Keratinocyte (primary cell): Measurements from ENCODE around the gene COL13A1. TPM values are rescaled to one million over a fixed set of nuclear protein-coding genes. Genes with fewer than 3 reads are reported as not detected.

Experiments used
- DNase-seq: peaks from one replicate; pipeline ENCODE4 v3.0.0-alpha.2; 2011; ENCODE audit warnings: low read depth, missing footprints, low spot score
- FAIRE-seq: peaks from 2 replicates; lab custom pipeline; 2011; peaks lifted over from hg19 to GRCh38; lab: Jason Lieb, UNC
- H2AFZ ChIP-seq: 2 replicates; pipeline ENCODE4 v1.6.0; 2012; ENCODE audit warnings: low read length, control low read depth, inconsistent platforms; ENCODE audit not compliant: control insufficient read depth
- H3K27ac ChIP-seq: 2 replicates; pipeline ENCODE4 v1.5.1; 2011; ENCODE audit warnings: low read length; ENCODE audit not compliant: control insufficient read depth, insufficient read depth
- H3K27me3 ChIP-seq: 3 replicates; pipeline ENCODE4 v1.6.0; 2011; ENCODE audit warnings: low read length; ENCODE audit not compliant: control insufficient read depth, insufficient read depth; ENCODE audit errors: extremely low read depth
- H3K36me3 ChIP-seq, 2 experiments: 2 replicates in 1 of 2; 3 replicates in 1 of 2; pipeline ENCODE4 v1.5.1; 2011; ENCODE audit warnings: low read length in 2 of 2, mild to moderate bottlenecking in 1 of 2; ENCODE audit not compliant: control insufficient read depth in 2 of 2, insufficient read depth in 2 of 2; ENCODE audit errors: extremely low read depth in 1 of 2
- H3K4me1 ChIP-seq: 3 replicates; pipeline ENCODE4 v1.5.1; 2011; ENCODE audit warnings: low read length; ENCODE audit not compliant: control insufficient read depth, insufficient read depth; ENCODE audit errors: extremely low read depth
- H3K4me2 ChIP-seq: 3 replicates; pipeline ENCODE4 v1.6.0; 2011; ENCODE audit warnings: low read depth, low read length; ENCODE audit not compliant: control insufficient read depth, insufficient read depth; ENCODE audit errors: extremely low read depth
- H3K4me3 ChIP-seq, 3 experiments: fragments of 200-600 bp in 1 of 3; sonication (generic) in 1 of 3; 2 replicates in 2 of 3; 3 replicates in 1 of 3; pipeline ENCODE4 v1.5.1; 2011 to 2016; ENCODE audit warnings: low read length in 3 of 3, mild to moderate bottlenecking in 3 of 3, control low read depth in 2 of 3, inconsistent platforms in 1 of 3, low read depth in 1 of 3, mixed read lengths in 1 of 3, mixed run types in 1 of 3, moderate library complexity in 1 of 3; ENCODE audit not compliant: control insufficient read depth in 2 of 3, insufficient read depth in 2 of 3; ENCODE audit errors: extremely low read depth in 1 of 3
- H3K79me2 ChIP-seq: 2 replicates; pipeline ENCODE4 v1.6.0; 2012; ENCODE audit warnings: low read length; ENCODE audit not compliant: control insufficient read depth, insufficient read depth
- H3K9ac ChIP-seq: 3 replicates; pipeline ENCODE4 v1.6.0; 2011; ENCODE audit warnings: low read length; ENCODE audit not compliant: control insufficient read depth, insufficient read depth; ENCODE audit errors: extremely low read depth
- H3K9me1 ChIP-seq: 3 replicates; pipeline ENCODE4 v1.6.0; 2011; ENCODE audit warnings: low read length; ENCODE audit not compliant: control insufficient read depth, insufficient read depth; ENCODE audit errors: extremely low read depth
- H3K9me3 ChIP-seq: 2 replicates; pipeline ENCODE4 v1.5.1; 2012; ENCODE audit warnings: low read depth, low read length; ENCODE audit not compliant: control insufficient read depth
- H4K20me1 ChIP-seq: 3 replicates; pipeline ENCODE4 v1.6.0; 2011; ENCODE audit warnings: low read length; ENCODE audit not compliant: control insufficient read depth, insufficient read depth; ENCODE audit errors: extremely low read depth
- EZH2 ChIP-seq: IDR thresholded peaks from one replicate; pipeline ENCODE4 v1.6.1; 2012; ENCODE audit warnings: inconsistent platforms, mild to moderate bottlenecking, low read length, moderate library complexity
- dilution Hi-C: fragments of 300-500 bp; cut with MboI; formaldehyde crosslinking; loops from one replicate; pipeline ENCODE4 v1.7.0; 2020; ENCODE audit warnings: low sequenced_read_pairs; ENCODE audit not compliant: extremely low pct_ligation_motif_present
- polyA plus RNA-seq, 5 experiments: library from polyadenylated mRNA; depleted of rRNA in 3 of 5; stranded (reverse) in 3 of 5; stranded (forward) in 1 of 5; unstranded in 1 of 5; fragments of >200 nt; gene quantifications; 1 replicate in 1 of 5; 2 replicates in 3 of 5; 3 replicates in 1 of 5; pipeline versions ENCODE4 v1.2.1 to v1.2.3, GENCODE V29; 2011 to 2012; ENCODE audit warnings: missing spikeins in 2 of 5, low read depth in 1 of 5, low replicate concordance in 1 of 5
- TF ChIP-seq, protein P1 (sequence below), 3 experiments: IDR thresholded peaks in 1 of 3; conservative IDR thresholded peaks in 1 of 3; optimal IDR thresholded peaks in 1 of 3; 2 replicates in 2 of 3; 3 replicates in 1 of 3; pipeline versions ENCODE3 to v1.5.1; 2011; ENCODE audit warnings: low read length in 3 of 3, mild to moderate bottlenecking in 3 of 3, moderate library complexity in 2 of 3, control low read depth in 1 of 3, inconsistent platforms in 1 of 3; ENCODE audit not compliant: insufficient read depth in 2 of 3; ENCODE audit errors: extremely low read depth in 1 of 3

Gene COL13A1
- polyA plus RNA-seq, 1 donor (not counting 4 experiments of a cell fraction or from before 2014, with no cell fraction given): 1.5 TPM

DNA sequence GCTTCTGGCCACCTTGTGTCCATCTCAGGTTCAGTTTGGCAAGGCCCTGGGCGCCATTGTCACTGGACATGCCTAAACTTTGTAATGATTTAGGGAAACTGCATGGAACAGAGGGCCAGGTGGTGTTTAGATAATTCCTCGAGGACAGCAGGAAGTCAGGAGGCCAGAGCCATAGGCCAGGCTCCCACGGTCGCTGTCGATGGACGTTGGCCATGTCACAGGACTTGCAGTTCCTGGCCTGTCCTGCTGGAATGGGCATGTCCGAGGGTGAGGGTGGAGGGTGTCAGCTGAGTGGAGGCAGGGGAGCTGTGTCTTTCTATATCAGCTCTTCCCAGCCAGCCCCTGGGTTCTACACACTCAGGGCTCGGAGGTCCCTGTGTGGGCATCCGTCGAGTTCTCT, 143.1 kb downstream of the COL13A1 start:
- no peak overlapping the region for H3K9ac ChIP-seq
- FAIRE-seq: no peak
- DNase-seq: no peak
- no peak overlapping the region for H3K4me3 ChIP-seq
- no peak for TF ChIP-seq EZH2
- TF ChIP-seq, protein P1, sequence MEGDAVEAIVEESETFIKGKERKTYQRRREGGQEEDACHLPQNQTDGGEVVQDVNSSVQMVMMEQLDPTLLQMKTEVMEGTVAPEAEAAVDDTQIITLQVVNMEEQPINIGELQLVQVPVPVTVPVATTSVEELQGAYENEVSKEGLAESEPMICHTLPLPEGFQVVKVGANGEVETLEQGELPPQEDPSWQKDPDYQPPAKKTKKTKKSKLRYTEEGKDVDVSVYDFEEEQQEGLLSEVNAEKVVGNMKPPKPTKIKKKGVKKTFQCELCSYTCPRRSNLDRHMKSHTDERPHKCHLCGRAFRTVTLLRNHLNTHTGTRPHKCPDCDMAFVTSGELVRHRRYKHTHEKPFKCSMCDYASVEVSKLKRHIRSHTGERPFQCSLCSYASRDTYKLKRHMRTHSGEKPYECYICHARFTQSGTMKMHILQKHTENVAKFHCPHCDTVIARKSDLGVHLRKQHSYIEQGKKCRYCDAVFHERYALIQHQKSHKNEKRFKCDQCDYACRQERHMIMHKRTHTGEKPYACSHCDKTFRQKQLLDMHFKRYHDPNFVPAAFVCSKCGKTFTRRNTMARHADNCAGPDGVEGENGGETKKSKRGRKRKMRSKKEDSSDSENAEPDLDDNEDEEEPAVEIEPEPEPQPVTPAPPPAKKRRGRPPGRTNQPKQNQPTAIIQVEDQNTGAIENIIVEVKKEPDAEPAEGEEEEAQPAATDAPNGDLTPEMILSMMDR (optimal IDR thresholded peaks at IDR 0.05 in 1 of 3, IDR thresholded peaks at IDR 0.05 in 1 of 3, conservative IDR thresholded peaks at IDR 0.05 in 1 of 3; ENCODE audit: extremely low read depth in 1 of 3, insufficient read depth in 2 of 3, low read length in 3 of 3): no peak
- no peaks in the 10 kb centered on the region for H4K20me1 ChIP-seq
- H3K36me3 ChIP-seq: no peaks in the 10 kb centered on the region
- H3K4me2 ChIP-seq: no peak overlapping the region
- H3K9me3 ChIP-seq: no peaks in the 10 kb centered on the region
- no peak overlapping the region for H3K27ac ChIP-seq
- H2AFZ ChIP-seq: no peak overlapping the region
- peaks cover 3% of the 10 kb centered on the region for H3K27me3 ChIP-seq
- dilution Hi-C loops: no loop called here
- no peaks in the 10 kb centered on the region for H3K79me2 ChIP-seq
- no peaks in the 10 kb centered on the region for H3K9me1 ChIP-seq
- H3K4me1 ChIP-seq: no peaks in the 10 kb centered on the region

DNA sequence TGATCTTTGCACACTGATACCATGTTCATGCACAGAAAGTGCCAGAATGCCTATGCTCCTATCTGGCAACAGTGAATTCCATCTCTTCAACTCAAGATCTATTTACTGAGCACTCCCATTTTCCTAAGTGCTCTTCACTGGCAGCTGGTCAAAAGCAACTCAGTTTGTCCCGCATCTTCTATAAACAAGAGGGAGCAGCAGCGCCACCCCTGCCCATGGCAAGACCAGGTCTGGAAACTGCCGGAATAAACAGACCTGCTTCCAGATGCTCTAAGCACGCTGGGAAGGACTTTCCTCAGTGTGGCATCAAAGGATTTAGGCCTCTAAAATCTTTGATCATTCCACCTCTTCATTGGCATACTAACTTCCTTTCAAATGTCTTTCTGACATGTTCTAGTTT, 146.6 kb downstream of the COL13A1 start:
- no peaks in the 10 kb centered on the region for H3K36me3 ChIP-seq
- H3K79me2 ChIP-seq: no peaks in the 10 kb centered on the region
- H3K9me1 ChIP-seq: no peaks in the 10 kb centered on the region
- H3K4me2 ChIP-seq: no peak overlapping the region
- dilution Hi-C loops: no loop called here
- no peaks in the 10 kb centered on the region for H4K20me1 ChIP-seq
- no peak overlapping the region for H2AFZ ChIP-seq
- H3K9ac ChIP-seq: no peak overlapping the region
- no peak for FAIRE-seq
- H3K4me3 ChIP-seq: no peak overlapping the region
- H3K27ac ChIP-seq: no peak overlapping the region
- no peak for DNase-seq
- H3K4me1 ChIP-seq: no peaks in the 10 kb centered on the region
- TF ChIP-seq, protein P1 (optimal IDR thresholded peaks at IDR 0.05 in 1 of 3, IDR thresholded peaks at IDR 0.05 in 1 of 3, conservative IDR thresholded peaks at IDR 0.05 in 1 of 3; ENCODE audit: extremely low read depth in 1 of 3, insufficient read depth in 2 of 3, low read length in 3 of 3): no peak
- no peak for TF ChIP-seq EZH2
- no peaks in the 10 kb centered on the region for H3K27me3 ChIP-seq
- H3K9me3 ChIP-seq: no peaks in the 10 kb centered on the region
